GM19240 (cell line): Measurements from ENCODE around the gene ADGRF5.

Experiments
- DNase-seq: peaks from one replicate; pipeline ENCODE4 v3.0.0; 2011; ENCODE audit warnings: low spot score; ENCODE audit not compliant: insufficient read length

ADGRF5 gene

DNA sequence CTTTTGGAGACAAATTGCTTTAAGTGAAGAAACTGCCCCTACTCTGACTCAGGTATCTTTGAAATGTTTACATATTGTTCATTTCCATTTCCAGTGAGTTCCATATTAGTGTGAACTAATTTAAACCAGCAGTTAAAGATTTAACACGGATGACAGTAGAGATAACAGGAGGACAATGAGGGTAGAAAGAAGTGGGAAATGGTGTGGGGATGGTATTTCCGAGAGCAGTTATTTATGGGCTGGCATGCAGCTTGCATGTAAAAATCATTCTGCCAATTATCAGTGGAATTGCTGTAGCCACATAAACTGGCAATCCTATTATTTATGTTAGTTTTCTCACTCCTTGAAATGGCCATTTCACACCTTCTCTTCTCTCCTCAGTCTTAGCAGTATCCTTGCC lies 8.6 kb upstream of the ADGRF5 start:
- DNase-seq, result no peak

DNA sequence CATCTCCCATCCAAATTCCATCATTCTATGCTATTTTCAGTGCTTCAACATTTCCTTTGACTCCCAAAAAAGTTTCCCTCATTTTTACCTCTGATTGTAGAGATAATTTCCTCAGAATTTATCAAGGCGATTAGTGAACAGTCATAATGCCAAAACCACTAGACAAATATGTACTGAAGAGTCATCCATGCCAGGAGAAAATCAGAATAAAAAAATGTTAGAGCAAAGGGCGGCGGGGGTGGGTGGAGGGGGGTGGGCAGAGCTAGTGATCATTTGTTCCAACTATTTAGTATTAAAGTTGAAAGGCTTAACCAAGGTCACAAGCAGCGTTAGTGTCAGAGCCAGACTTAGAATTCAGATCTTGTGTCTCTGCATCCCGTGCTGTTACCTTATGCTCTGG lies 5.3 kb upstream of the ADGRF5 start:
- DNase-seq, result no peak

DNA sequence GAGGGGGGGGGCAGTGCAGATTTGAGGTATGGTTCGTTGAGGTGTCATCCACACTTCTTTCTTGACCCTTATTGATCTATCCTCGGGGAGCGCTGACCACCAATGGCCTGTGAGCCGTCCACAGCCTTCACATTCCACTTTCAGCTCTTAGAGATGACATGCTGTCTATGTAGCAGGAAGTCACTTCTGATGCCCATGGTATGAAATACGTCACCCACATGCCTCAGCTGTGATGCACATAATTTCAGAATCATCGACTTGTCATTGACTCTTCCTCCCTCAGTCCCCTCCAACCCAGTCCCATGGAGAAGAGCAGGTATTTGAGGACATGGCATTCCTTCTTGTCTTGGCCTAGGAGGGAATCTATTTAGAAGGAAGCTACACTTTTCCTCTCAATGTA lies 4.7 kb upstream of the ADGRF5 start:
- no peak for DNase-seq

DNA sequence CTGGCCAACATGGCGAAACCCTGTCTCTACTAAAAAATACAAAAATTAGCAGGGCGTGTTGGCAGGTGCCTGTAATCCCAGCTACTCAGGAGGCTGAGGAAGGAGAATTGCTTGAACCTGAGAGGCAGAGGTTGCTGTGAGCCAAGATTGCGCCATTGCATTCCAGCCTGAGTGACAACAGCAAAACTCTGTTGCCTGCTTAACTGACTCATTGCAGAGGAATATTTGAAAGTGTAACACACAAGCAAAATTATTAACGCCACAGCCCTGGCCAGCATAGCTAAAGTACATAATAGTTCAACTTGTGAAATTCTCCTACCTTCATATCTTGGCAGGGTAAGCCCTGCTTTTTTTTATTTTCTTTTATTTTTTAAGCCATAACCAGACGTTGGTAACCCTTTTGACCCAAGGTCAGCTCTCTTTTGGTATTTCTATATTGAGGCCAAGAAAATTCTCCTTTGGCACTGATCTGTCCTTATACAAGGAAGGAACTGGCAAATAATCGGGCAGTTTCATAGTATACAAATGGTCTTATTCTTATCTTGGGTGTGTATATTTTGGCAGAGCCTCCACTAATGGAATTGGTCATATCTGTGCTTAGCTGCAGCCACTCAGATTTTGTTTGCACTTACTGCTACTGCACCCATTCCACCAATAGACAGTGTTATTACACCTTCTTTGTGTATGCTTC lies 4.0 kb upstream of the ADGRF5 start:
- no peak for DNase-seq

DNA sequence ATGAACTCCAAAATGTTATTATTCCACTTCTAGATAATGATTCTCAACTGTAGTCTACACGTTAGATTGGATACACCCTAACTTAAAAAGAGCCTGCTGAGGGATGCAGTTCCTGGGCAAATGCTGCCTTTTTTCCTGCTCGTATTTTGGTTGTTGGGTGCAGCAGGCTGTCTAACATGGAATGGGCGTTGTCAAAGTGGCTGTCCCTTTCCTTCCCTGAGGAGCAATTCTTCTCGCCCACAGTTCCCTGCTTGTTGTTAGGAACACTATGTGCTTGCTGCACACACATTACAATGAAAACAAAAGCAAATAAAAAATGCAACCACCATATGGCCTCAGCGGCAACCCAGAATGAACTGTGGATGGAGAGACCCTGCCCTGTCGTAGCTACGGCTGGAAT lies 1.7 kb upstream of the ADGRF5 start:
- no peak for DNase-seq

DNA sequence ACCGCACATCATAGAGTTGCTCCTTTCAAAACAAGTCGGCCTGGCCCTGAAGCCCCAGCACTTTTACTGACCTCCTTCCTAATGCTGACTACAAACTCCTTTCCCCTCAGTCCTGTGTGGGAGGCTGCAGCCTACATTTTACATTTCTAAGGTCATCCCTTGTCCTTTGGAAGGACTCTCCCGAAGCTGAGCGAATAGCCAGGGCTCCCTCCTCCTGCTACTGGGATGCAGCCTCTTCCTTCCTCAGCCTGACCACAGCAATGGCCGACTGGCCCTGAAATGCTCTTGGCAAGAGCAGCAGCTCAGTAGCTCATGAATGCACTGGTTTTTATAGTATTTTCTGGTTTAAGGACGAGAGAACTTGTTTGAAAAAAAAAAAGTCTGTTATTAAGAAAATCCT lies 679 bp downstream of the ADGRF5 start:
- DNase-seq, result no peak

DNA sequence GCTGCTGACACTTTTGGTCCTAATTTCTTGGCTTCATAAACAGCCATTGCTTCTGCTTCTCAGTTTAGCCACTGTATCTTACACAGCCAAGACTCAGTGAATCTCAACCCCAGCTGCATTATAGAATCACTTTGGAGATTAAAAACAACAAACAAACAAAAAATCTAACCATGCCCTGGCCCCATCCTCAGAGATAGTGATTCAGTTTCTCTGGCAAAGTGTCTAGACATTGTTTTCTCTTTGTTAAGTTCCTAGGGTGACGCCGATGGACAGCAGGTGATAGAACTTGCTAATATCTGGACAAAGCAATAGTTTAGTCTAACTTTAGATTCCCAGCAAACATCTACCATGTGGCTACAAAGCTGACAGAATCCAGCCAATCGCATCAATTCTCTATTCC lies 2.9 kb downstream of the ADGRF5 start:
- DNase-seq, result no peak

DNA sequence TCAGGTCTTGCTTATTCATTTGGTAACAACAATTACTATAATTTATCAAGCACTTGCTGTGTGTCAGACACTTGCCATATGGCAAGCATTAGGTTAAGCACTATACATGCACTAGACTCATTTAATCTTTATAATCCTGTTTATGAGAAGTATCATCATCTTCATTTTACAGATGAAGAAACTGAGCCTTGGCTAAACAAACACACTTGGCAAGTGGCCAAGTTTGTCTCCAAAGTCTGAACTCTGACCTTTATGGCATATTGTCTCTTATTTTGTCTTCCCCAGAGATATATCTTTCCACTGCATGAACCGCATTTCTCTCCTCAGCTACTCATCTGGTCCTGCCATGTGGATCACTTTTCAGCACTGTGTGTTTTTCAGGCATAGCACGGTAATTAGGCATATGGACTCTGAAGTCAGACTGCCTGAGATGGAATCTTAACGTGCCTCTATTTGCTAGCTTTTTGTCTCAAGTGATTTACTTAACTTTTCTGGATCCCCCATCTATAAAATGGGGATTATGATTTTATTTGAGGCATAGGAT lies 4.7 kb downstream of the ADGRF5 start:
- no peak for DNase-seq

DNA sequence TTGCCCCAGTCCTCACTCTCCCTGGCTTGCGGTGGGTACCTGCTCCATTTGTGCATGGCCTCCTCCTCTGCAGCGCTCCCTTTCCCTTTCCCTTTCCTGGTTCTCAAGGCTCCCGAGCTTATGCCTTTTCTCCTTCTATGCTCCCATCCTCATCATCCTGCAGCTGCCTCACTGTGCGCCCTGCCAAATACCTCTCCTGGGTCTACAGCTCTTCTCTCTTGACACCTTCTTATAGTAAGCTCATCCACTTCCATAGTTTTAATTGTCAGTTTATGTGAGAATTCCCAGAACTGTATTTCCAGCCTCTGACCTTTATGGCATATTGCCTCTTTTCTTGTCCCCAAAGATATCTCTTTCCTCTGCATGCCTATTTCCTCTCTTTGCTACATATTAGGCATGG lies 5.9 kb downstream of the ADGRF5 start:
- no peak for DNase-seq

DNA sequence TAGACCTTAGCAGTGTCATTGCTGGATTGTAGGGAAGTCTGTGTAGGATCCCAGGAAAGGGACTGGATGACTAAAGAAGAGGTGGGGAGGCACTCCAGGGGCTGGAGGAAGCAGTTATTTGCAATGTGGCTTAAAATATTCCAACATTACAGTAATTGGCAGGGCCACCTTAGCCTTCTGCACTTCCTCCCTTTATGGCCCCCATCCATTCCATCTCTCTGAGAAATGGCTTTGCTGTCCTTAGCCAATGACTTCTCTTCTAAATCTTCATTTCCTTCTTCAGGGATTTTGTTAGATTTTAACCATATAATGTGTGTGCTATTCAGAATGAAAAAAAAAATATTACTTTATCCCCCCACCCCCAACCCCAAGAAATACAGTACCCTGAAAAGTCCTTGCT lies 6.4 kb downstream of the ADGRF5 start:
- no peak for DNase-seq

DNA sequence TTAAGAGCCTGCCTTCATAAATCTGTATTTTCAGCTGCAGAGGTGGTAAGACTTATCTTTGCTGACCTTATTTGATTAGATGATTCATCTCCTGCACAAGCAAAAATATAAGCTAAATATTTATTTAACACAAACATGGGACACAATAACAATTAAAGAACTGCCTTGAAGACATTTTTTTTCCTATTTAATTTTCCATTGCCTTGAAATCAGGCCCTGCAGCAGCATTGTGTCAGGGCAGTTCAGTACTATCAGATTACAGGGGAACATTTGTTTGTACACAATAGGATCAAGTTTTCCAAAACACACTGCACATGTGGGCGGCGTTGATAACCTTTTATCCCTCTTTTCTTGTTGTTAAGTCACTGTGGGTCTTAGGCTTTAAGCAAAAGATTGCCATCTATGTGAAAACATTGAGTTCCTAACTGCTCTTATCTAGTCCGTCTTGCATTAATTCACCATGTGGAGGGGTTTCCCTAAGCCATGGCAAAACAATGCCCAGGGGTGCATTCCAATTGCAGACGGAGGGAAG lies 7.4 kb downstream of the ADGRF5 start:
- DNase-seq, result no peak

DNA sequence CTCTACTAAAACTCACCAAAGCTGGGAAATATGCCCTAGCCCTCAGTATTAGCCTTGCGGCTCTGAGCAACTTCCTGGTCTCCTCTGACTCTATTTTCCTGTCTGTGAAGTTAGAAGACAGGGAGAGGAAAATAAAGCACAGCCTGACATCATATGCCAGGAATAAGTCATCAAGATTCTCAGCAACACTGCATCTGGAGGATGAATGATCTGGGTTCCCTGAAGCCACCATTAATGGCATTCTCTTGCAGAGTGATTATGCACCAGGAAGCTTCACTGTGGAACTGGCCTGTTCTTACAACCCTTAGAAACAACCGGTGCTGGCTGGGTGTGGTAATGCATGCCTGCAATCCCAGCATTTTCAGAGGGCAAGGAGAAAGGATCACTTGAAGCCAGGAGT lies 12.4 kb downstream of the ADGRF5 start:
- no peak for DNase-seq

DNA sequence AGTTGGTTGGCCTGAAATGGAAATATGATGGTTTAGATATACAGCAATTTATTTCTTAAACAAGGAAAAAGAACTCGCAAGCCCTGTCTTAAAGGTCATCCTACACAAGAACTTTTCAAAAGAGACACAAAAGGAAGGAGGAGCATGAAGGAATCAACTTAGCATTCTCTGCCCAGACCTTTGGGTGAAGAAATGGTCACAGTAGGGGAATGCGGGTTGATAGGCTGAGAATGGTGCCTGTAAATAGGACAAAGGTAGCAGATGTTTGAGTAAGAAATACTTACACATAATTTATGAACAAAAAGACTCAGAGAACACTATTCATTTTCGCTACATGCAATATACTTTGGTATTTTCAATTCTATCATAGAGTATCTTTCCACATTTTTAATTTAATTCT lies 15.0 kb downstream of the ADGRF5 start:
- DNase-seq, result no peak

DNA sequence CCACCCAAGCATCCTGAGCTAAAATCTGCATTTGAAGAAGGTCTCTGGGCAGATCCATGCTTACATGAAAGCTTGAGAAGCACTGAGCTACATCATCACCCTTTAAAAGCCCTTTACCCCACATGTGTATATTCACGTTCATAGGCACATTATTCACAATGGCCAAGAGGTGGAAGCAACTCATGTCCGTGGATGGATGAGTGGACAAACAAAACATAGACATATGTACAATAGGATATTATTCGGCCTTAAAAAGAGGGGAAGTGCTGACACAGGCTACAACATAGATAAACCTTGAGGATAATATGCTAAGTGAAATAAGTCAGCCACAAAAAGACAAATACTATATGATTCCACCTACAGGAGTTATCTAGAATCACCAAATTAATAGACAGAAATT lies 17.6 kb downstream of the ADGRF5 start:
- no peak for DNase-seq

DNA sequence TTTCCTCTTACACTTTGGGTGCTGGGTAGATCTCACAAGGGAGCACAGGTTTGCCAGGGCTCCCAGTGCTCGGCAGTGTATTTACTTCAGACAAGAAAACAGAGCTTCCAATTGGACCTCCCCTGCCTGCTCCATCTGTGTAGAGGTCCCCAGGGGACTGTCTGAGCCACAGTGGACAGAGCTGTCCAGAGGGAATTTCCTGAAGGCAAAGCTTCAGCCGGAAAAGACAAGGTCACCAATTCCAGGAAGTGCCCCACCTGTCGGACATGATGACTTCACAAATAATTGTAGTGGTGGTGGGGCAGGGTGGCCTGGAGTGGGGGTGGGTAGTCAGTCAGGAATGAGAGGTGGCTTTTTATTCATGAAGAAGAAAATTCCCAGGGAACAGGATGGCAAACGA lies 18.6 kb downstream of the ADGRF5 start:
- DNase-seq, result no peak

DNA sequence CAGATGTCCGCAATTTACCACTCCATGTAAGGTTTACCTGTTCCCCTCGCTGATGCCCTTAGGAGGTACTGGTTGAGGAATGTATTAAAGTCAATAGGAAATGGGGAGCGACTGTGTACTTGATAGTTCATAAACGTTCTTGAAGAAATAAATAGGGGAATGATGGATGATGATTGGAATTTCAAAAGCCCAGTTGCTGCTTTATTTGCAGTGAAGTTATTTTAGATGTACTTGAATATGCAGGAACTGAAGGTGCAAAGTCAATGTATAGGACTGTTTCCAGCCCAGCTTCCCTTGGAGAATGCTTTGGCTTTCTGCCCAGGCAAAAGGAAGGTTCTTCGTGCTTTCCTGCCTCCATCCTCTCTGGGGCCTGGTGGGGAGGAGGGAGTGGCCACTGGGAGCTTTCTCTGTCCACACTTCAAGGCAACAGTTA lies 19.8 kb downstream of the ADGRF5 start:
- no peak for DNase-seq

DNA sequence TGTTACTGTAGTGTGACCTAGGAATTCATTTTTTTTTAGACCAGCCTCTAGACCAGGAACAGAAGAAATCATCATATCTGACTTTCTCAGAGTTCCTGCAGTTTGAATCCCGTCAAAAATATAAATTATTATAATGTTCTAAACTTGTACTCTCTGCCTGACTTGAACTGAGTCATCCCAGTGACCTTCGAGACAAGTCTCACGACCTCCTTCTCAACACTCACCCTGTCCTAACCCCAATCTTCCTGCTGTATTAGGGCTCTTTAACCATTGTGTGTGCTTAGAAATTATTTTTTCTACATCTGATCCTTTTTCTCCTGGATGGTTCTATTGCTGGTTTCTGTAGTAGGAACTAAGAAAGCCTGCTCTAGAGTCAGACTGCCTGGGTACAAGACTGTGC lies 21.5 kb downstream of the ADGRF5 start:
- no peak for DNase-seq

DNA sequence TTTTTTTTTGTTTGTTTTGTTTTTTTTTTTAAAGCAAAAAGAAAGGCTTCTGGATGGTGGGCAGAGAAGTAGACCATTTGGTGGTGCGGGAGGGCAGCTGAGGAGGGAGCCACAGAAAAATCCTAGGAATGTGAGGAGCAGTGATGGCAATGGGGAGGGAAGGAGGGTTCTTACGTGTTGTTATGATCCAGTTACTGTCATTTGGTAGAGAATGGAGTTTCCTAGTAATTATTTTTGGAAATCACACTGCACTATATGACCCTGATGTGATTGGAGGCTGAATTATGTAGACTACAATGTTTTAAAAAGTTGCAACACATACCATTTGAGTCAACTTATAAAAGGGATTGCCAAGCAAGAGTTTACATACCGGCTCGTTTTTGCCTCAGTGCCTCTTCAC lies 22.1 kb downstream of the ADGRF5 start:
- no peak for DNase-seq

DNA sequence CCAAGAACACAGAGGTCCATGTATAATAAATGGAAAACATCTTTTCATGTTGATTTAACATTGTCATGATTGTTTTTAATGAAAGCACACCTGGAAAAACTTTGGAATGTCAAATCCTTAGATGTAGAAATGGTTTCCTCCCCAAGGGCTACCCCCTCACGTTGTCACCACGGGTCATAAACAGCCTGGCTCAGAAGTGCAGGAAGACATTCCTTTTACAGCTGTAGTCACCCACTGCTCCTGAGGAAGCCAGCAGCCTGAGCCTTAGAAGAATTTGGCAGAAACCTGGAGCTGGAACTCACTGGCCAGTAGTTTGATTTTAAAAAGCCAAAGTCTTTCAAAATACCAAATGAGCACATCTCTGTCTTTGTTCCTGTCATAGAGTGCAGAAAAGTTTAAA lies 23.7 kb downstream of the ADGRF5 start:
- DNase-seq, result no peak

DNA sequence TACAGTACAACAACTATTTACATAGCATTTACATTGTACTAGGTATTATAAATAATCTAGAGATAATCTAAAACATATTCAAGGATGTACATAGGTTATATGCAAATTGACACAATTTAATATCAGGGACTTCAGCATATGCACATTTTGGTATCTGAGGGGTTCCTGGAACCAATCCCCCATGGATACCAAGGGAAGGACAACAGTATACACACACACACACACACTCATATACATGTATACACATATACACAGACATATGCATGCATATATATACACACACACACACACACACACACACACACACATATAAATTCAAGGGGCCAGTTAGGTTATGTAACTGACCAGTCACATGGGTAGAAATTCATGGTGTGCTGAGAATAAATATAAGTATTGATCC lies 24.9 kb downstream of the ADGRF5 start:
- no peak for DNase-seq

DNA sequence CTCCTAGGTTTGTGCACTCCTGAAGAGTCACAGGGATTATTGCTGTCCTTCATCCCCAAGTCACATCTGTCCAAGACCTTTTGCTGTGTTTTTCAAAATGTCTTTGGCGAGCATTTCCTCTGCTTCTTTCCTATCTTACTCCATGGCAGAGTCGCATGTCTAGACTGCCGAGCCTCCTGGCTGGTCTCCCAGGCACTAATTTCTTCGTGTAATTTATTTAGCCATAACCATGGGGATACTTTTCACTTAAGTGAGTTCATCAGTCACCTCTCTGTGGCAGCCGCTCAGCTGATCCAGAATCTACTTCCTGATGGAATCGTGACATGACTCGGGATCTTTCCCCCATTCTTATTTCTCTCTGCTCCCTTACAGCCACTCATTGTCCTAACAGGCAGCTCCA lies 25.8 kb downstream of the ADGRF5 start:
- DNase-seq, result no peak

DNA sequence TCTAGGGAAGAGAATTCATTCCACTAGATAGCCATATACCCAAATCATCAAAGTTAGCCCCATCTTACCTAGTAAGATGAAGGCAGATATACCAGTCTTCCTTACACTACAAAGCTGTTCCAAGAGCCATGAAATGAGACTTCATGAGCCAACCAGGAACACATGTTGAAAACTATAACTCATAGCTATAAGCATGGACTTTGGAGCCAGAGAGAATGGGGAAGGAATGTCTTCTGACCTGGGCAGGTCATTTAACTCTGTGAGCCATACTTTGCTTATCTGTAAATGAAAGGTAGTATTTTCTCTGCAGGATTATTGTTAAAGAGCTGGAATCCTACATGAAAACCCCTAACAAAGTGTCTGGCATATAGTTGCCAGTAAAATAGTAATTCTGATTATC lies 27.3 kb downstream of the ADGRF5 start:
- no peak for DNase-seq

DNA sequence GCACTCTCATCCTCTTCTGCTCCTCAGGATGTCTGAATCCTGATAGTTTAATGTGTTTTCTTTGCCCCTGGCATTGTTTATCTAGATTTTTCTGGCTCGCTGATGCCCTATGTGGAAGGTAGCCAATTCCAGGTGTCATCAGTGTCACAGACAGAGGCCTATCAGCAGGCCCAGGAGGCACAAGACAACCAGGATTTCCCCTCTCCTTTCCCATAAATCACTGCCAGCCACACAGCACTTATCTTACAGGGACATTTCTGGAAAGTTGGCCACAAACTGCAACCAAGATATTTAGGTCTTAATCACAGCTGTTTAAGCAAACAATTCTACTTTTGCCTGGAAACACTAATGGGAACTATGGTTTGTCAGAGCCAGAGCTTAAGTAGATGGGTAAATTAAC lies 28.1 kb downstream of the ADGRF5 start:
- no peak for DNase-seq
